Lower lobe of right lung (tissue), 2 donors: ENCODE results near the gene F5. TPM values are rescaled to one million over a fixed set of nuclear protein-coding genes. Genes with fewer than 3 reads are reported as not detected.
"Not testable (repeated sequence)": the region's sequence is repeated elsewhere in the genome, so short reads cannot be mapped to it uniquely, and the experiment has no call there.

ENCODE experiments used
- ATAC-seq, 2 donors: fragments of 200-7000 bp; cut with Tn5 transposase; one replicate each; pipeline ENCODE4 v1.9.1; 2020 to 2022; ENCODE audit warnings: mild to moderate bottlenecking in 2 of 2, moderate library complexity in 2 of 2
- DNase-seq: peaks from one replicate; pipeline ENCODE4 v3.0.0-alpha.2; 2020
- H3K27ac ChIP-seq: fragments of 200-600 bp; one replicate; pipeline ENCODE4 v1.8.0; 2022
- H3K27me3 ChIP-seq: fragments of 200-600 bp; one replicate; pipeline ENCODE4 v1.8.0; 2022; ENCODE audit warnings: low read depth
- H3K36me3 ChIP-seq: fragments of 200-600 bp; one replicate; pipeline ENCODE4 v1.8.0; 2022; ENCODE audit warnings: mild to moderate bottlenecking
- H3K4me1 ChIP-seq: fragments of 200-600 bp; one replicate; pipeline ENCODE4 v1.8.0; 2022
- H3K4me3 ChIP-seq: fragments of 200-600 bp; one replicate; pipeline ENCODE4 v1.8.0; 2022; ENCODE audit warnings: mild to moderate bottlenecking
- H3K9me3 ChIP-seq: fragments of 200-600 bp; one replicate; pipeline ENCODE4 v1.8.0; 2022
- intact Hi-C: fragments of 100-400 bp; cut with DNase I; formaldehyde crosslinking; loops from one replicate; pipeline ENCODE4 v1.11.0; 2022
- total RNA-seq: library from RNA; stranded (reverse); fragmentation: NEBNext Ultra II Directional; extraction: Animal tissue kit (Norgen Biotek cat#: 25700); gene quantifications from one replicate; pipeline ENCODE4 v1.2.1, GENCODE V29; 2021
- TF ChIP-seq, protein P1 (sequence below): fragments of 200-600 bp; IDR thresholded peaks from one replicate; pipeline ENCODE4 v1.8.0; 2022; ENCODE audit warnings: antibody characterized with exemption, mild to moderate bottlenecking
- donor health status: DM: no; HTN: yes; CAD: no; lungs with severe emphysema.

The F5 gene
- total RNA-seq, 1 donor from 2014 or later, result 4.2 TPM

DNA sequence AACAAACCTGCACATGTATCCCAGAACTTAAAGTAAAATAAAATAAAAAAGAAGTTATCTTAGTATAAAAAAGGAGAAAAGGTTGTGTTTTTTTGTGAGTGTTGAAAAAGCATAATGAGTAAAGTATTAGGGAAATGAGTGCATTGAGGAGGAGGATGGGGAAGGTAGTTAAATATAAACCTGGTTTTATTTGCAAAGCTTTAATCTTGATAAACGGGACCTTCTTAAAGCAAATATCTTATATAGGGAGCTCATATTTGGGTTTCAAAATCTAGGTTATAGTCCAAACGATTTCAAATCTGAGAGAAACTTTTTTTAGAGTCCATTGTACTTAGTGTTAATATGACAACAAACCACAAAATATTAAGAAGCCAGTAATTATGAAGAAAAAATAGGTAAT is 78.9 kb downstream of the F5 start:
- Histone ChIP-seq H3K36me3 (no peaks in the 10 kb centered on the region), H3K27me3 (no peaks in the 10 kb centered on the region), H3K27ac (no peak overlapping the region), H3K9me3 (no peaks in the 10 kb centered on the region), H3K4me1 (peaks cover 13% of the 10 kb centered on the region), H3K4me3 (no peak overlapping the region)
- DNase-seq (no peak), ATAC-seq (no peak)
- TF ChIP-seq, protein P1, sequence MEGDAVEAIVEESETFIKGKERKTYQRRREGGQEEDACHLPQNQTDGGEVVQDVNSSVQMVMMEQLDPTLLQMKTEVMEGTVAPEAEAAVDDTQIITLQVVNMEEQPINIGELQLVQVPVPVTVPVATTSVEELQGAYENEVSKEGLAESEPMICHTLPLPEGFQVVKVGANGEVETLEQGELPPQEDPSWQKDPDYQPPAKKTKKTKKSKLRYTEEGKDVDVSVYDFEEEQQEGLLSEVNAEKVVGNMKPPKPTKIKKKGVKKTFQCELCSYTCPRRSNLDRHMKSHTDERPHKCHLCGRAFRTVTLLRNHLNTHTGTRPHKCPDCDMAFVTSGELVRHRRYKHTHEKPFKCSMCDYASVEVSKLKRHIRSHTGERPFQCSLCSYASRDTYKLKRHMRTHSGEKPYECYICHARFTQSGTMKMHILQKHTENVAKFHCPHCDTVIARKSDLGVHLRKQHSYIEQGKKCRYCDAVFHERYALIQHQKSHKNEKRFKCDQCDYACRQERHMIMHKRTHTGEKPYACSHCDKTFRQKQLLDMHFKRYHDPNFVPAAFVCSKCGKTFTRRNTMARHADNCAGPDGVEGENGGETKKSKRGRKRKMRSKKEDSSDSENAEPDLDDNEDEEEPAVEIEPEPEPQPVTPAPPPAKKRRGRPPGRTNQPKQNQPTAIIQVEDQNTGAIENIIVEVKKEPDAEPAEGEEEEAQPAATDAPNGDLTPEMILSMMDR, result no peak
- intact Hi-C loops, result no loop called here

DNA sequence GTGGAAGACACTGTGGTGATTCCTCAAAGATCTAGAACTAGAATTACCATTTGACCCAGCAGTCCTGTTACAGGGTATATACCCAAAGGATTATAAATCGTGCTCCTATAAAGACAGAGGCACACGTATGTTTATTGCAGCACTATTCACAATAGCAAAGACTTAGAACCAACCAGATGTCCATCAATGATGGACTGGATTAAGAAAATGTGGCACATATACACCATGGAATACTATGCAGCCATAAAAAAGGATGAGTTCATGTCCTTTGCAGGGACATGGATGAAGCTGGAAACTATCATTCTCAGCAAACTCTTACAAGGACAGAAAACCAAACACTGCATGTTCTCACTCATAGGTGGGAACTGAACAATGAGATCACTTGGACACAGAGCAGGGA is 82.7 kb downstream of the F5 start:
- H3K4me1 ChIP-seq, intact Hi-C loops, DNase-seq, H3K4me3 ChIP-seq, H3K36me3 ChIP-seq, H3K9me3 ChIP-seq, ATAC-seq, H3K27me3 ChIP-seq, H3K27ac ChIP-seq: not testable (repeated sequence)

DNA sequence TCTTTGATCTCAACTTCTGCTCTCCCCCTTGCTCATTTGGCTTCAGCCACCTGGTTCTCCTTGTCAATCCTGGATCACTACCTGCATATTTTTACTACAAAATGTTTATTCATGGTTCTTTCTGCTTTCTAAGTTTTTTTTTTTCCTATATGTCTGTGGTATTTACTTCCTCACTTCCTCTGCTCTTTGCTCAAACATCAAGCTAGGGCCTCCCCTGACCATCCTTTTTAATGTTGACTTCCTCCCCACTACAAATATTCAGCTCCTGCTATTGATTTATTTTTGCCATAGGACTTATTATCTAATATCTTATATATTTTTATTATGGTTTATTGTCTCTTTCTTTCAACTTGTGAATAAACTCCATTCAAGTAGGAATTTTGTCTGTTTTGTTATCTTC is 86.5 kb downstream of the F5 start:
- Histone ChIP-seq H3K4me1 (no peaks in the 10 kb centered on the region), H3K36me3 (no peaks in the 10 kb centered on the region), H3K9me3 (no peaks in the 10 kb centered on the region), H3K27me3 (no peaks in the 10 kb centered on the region), H3K4me3 (no peak overlapping the region), H3K27ac (no peak overlapping the region)
- DNase-seq, result no peak
- TF ChIP-seq, protein P1, result no peak
- intact Hi-C loops, result no loop called here
- no peak for ATAC-seq

DNA sequence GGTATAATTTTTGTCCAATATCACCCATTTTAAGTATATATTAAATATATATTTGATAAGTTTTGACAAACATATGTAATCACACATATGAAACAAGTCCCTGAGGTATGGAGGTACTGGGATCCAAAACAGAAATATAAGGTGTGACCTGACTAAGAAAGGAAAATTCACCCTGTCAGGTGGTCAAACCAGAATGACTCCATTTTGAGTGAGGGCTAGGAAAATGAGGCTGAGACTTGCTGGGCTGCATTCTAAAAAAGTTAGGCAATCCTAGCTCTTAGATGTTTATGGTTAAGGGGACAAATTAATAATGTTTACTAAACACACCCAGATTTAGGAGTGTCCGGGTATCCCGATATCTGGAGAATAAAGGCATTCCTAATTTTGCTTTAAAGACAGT is 89.0 kb downstream of the F5 start:
- TF ChIP-seq, protein P1, result no peak
- no peaks in the 10 kb centered on the region for H3K27me3 ChIP-seq
- H3K36me3 ChIP-seq, result no peaks in the 10 kb centered on the region
- H3K4me1 ChIP-seq, result no peaks in the 10 kb centered on the region
- no peak for DNase-seq
- H3K27ac ChIP-seq, result no peak overlapping the region
- no peak overlapping the region for H3K4me3 ChIP-seq
- intact Hi-C loops, result no loop called here
- H3K9me3 ChIP-seq, result no peaks in the 10 kb centered on the region
- ATAC-seq, result no peak

DNA sequence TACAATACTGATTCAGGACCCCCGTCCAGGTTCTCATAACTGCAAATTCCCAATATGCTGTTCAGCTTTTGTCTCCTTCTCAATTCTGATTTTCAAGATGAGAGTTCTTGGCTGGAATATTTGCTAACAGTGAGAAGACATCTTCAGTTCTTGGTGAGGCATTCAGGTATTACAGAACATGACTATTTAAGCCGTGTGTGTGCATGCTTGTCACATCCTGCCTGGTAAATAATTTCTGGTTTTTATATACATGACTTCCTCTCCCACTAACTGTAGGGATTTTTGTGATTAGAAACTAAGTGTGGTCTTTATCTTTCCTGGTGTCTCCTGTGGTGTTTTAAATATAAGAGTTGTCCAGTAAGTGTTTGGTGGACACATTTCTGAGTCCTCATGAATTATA is 90.4 kb downstream of the F5 start:
- no peaks in the 10 kb centered on the region for H3K4me1 ChIP-seq
- H3K36me3 ChIP-seq, result no peaks in the 10 kb centered on the region
- ATAC-seq (no peak), DNase-seq (no peak)
- H3K4me3 ChIP-seq, result no peak overlapping the region
- no peak overlapping the region for H3K27ac ChIP-seq
- intact Hi-C loops, result no loop called here
- H3K9me3 ChIP-seq, result no peaks in the 10 kb centered on the region
- TF ChIP-seq, protein P1, result no peak
- H3K27me3 ChIP-seq, result no peaks in the 10 kb centered on the region

DNA sequence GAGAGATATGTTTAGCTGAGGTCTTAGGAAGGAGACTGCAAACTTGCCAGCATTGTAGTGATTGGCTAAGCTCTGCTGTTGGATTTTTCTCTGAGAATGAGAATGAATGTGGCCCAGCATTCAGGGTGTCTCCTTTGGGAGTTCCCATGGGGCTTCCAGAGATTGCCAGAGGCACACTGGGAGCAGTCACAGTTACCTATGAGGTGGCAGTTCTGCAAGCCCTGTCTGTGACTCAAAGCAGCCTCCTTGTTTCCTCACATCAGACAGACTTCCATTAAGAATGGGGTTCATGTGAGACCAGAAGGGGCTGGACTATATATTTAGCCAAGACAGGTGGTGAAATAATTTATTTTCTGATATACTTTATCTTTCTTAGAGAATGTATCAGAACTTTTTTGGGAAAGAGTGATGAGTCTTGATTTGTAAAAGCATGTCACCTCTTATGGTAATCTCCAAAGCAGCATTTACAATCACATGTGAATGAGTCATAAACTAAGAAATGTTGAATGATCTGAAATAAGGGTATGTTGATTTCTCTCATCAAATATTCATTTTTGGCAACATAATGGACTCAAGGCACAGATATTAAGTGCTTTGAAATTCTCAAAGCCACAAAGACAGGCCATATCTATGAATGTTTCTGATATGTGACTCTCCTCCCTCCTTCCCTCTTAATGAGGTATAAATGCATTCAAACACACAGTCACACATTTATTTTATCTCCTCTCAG is 91.1 kb downstream of the F5 start:
- H3K36me3 ChIP-seq, result no peaks in the 10 kb centered on the region
- DNase-seq (no peak), ATAC-seq (no peak)
- H3K4me1 ChIP-seq, result no peaks in the 10 kb centered on the region
- TF ChIP-seq, protein P1, result no peak
- no peak overlapping the region for H3K27ac ChIP-seq
- H3K9me3 ChIP-seq, result no peaks in the 10 kb centered on the region
- H3K4me3 ChIP-seq, result no peak overlapping the region
- intact Hi-C loops, result no loop called here
- no peaks in the 10 kb centered on the region for H3K27me3 ChIP-seq
